CD14-positive monocyte (primary cell): ENCODE measurements around the gene AKR1C1. TPM values are rescaled to one million over a fixed set of nuclear protein-coding genes. Genes with fewer than 3 reads are reported as not detected.
"Not testable (repeated sequence)": the region's sequence is repeated elsewhere in the genome, so short reads cannot be mapped to it uniquely, and the experiment has no call there.

ENCODE experiments used
- DNase-seq, 3 donors: peaks; one replicate each; pipeline ENCODE4 v3.0.0-alpha.2; 2011 to 2022
- H2AFZ ChIP-seq: 2 replicates; pipeline ENCODE4 v1.6.0; 2012; ENCODE audit warnings: mild to moderate bottlenecking, low read depth, low read length, inconsistent platforms; ENCODE audit not compliant: insufficient read depth, poor library complexity, severe bottlenecking
- H3K27ac ChIP-seq, 2 donors: 1 replicate in 1 of 2; 2 replicates in 1 of 2; pipeline ENCODE4 v1.5.1; 2012 to 2013; ENCODE audit warnings: low read length in 2 of 2, control low read depth in 1 of 2, inconsistent platforms in 1 of 2, low read depth in 1 of 2, mild to moderate bottlenecking in 1 of 2
- H3K27me3 ChIP-seq, 2 donors: one replicate each; pipeline versions ENCODE4 v1.6.0 to v1.6.1; 2011 to 2013; ENCODE audit warnings: low read length in 2 of 2; ENCODE audit not compliant: control insufficient read depth in 2 of 2, insufficient read depth in 2 of 2
- H3K36me3 ChIP-seq, 2 donors: replicated peaks in 1 of 2; 1 replicate in 1 of 2; 2 replicates in 1 of 2; pipeline versions ENCODE4 v1.5.1 to v1.6.1; 2012 to 2013; ENCODE audit warnings: low read length in 2 of 2, control low read depth in 1 of 2, inconsistent platforms in 1 of 2, mild to moderate bottlenecking in 1 of 2; ENCODE audit not compliant: insufficient read depth in 2 of 2, control insufficient read depth in 1 of 2
- H3K4me1 ChIP-seq, 2 donors: 1 replicate in 1 of 2; 2 replicates in 1 of 2; pipeline versions ENCODE4 v1.5.1 to v1.6.1; 2012 to 2013; ENCODE audit warnings: low read length in 2 of 2, control low read depth in 1 of 2, inconsistent platforms in 1 of 2, mild to moderate bottlenecking in 1 of 2, moderate library complexity in 1 of 2; ENCODE audit not compliant: insufficient read depth in 2 of 2, control insufficient read depth in 1 of 2
- H3K4me2 ChIP-seq: replicated peaks from 2 replicates; pipeline ENCODE3; 2012; ENCODE audit warnings: low read length, moderate library complexity, mild to moderate bottlenecking; ENCODE audit not compliant: poor library complexity, severe bottlenecking; ENCODE audit errors: extremely low read depth
- H3K4me3 ChIP-seq, 3 experiments: fragments of 200-600 bp in 1 of 3; sonication (generic) in 1 of 3; replicated peaks in 1 of 3; 1 replicate in 2 of 3; 2 replicates in 1 of 3; pipeline ENCODE4 v1.5.1; 2011 to 2013; ENCODE audit warnings: low read length in 3 of 3, mild to moderate bottlenecking in 3 of 3, control low read depth in 2 of 3, low read depth in 2 of 3, inconsistent platforms in 1 of 3, moderate library complexity in 1 of 3
- H3K79me2 ChIP-seq: 2 replicates; pipeline ENCODE4 v1.6.0; 2012; ENCODE audit warnings: mild to moderate bottlenecking, control low read depth, inconsistent platforms, low read length, moderate library complexity; ENCODE audit not compliant: insufficient read depth
- H3K9ac ChIP-seq: 2 replicates; pipeline ENCODE4 v1.6.0; 2017; ENCODE audit warnings: low read length, mild to moderate bottlenecking; ENCODE audit not compliant: insufficient read depth, poor library complexity, severe bottlenecking
- H3K9me3 ChIP-seq, 2 donors: replicated peaks in 1 of 2; 1 replicate in 1 of 2; 2 replicates in 1 of 2; pipeline versions ENCODE4 v1.5.1 to v1.6.1; 2012 to 2013; ENCODE audit warnings: low read length in 2 of 2, control low read depth in 1 of 2; ENCODE audit not compliant: control insufficient read depth in 1 of 2, insufficient read depth in 1 of 2
- H4K20me1 ChIP-seq: 2 replicates; pipeline ENCODE4 v1.6.0; 2012; ENCODE audit warnings: mild to moderate bottlenecking, low read length, control low read depth, moderate library complexity; ENCODE audit not compliant: insufficient read depth
- H3K27ac Mint-ChIP-seq, 7 donors: one replicate each; pipeline ENCODE4 v1.8.0; 2020; ENCODE audit warnings: mild to moderate bottlenecking in 7 of 7, mixed read lengths in 7 of 7, moderate library complexity in 6 of 7, inconsistent platforms in 2 of 7
- H3K27me3 Mint-ChIP-seq, 3 donors: one replicate each; pipeline ENCODE4 v1.8.0; 2021 to 2022; ENCODE audit warnings: low read depth in 3 of 3, mild to moderate bottlenecking in 3 of 3, mixed read lengths in 3 of 3, moderate library complexity in 3 of 3, inconsistent platforms in 1 of 3
- H3K36me3 Mint-ChIP-seq, 2 donors: one replicate each; pipeline ENCODE4 v1.8.0; 2020; ENCODE audit warnings: mixed read lengths in 2 of 2, inconsistent platforms in 1 of 2, mild to moderate bottlenecking in 1 of 2
- H3K4me1 Mint-ChIP-seq: one replicate; pipeline ENCODE4 v1.8.0; 2020; ENCODE audit warnings: mild to moderate bottlenecking, mixed read lengths
- H3K4me3 Mint-ChIP-seq, 2 donors: one replicate each; pipeline ENCODE4 v1.8.0; 2020; ENCODE audit warnings: mild to moderate bottlenecking in 2 of 2, mixed read lengths in 2 of 2, moderate library complexity in 1 of 2
- H3K9me3 Mint-ChIP-seq, 7 donors: one replicate each; pipeline ENCODE4 v1.8.0; 2020 to 2022; ENCODE audit warnings: mixed read lengths in 7 of 7, mild to moderate bottlenecking in 6 of 7, moderate library complexity in 6 of 7, inconsistent platforms in 2 of 7
- WGBS: methylation state at CpG from one replicate; pipeline ENCODE4 v1.1.5; 2013; ENCODE audit warnings: missing lambda C conversion rate; ENCODE audit not compliant: insufficient coverage; 5-methylcytosine and 5-hydroxymethylcytosine counted together
- intact Hi-C, 2 donors: fragments of 100-400 bp; cut with micrococcal nuclease; formaldehyde crosslinking; loops; one replicate each; pipeline versions ENCODE4 v1.15.0 to v1.15.1; 2023
- polyA plus RNA-seq, 3 donors: library from polyadenylated mRNA; depleted of rRNA in 1 of 3; unstranded in 2 of 3; stranded (reverse) in 1 of 3; fragments of 300-500 nt in 2 of 3; fragments of >200 nt in 1 of 3; fragmentation: Illumina TruSeq in 2 of 3; gene quantifications; 1 replicate in 2 of 3; 2 replicates in 1 of 3; pipeline ENCODE4 v1.2.3, GENCODE V29; 2012 to 2021

The AKR1C1 gene
- polyA plus RNA-seq, 3 donors = 0.07 to 0.85 TPM; not detected in 1

- H3K27me3 ChIP-seq, H3K4me2 ChIP-seq, H3K4me1 ChIP-seq, H3K4me1 Mint-ChIP-seq, DNase-seq, H3K9ac ChIP-seq, H3K27ac Mint-ChIP-seq, H2AFZ ChIP-seq, H3K4me3 Mint-ChIP-seq, H3K27ac ChIP-seq, H3K27me3 Mint-ChIP-seq, intact Hi-C loops, H3K4me3 ChIP-seq, H4K20me1 ChIP-seq, H3K79me2 ChIP-seq, H3K9me3 ChIP-seq, H3K36me3 ChIP-seq, H3K36me3 Mint-ChIP-seq, H3K9me3 Mint-ChIP-seq: not testable (repeated sequence)
- no CpG with 5 or more reads among the region's 2 CpGs for WGBS
These were observed 7.1 kb downstream of the AKR1C1 start for GRCh38 chr10:4970362-4970761.

- H3K27ac ChIP-seq, H4K20me1 ChIP-seq, H3K9me3 ChIP-seq, H3K4me2 ChIP-seq, H3K9ac ChIP-seq, DNase-seq, H3K4me1 Mint-ChIP-seq, H3K4me3 ChIP-seq, H2AFZ ChIP-seq, H3K79me2 ChIP-seq, H3K27ac Mint-ChIP-seq, H3K36me3 ChIP-seq, H3K36me3 Mint-ChIP-seq, H3K9me3 Mint-ChIP-seq, H3K4me1 ChIP-seq, H3K4me3 Mint-ChIP-seq, intact Hi-C loops, H3K27me3 ChIP-seq, H3K27me3 Mint-ChIP-seq: not testable (repeated sequence)
- WGBS = no CpG with 5 or more reads among the region's 18 CpGs
These were observed 9.3 kb downstream of the AKR1C1 start for GRCh38 chr10:4972369-4973142.

- H3K4me2 ChIP-seq, H3K4me1 ChIP-seq, H3K9ac ChIP-seq, H3K9me3 Mint-ChIP-seq, H2AFZ ChIP-seq, H3K36me3 ChIP-seq, intact Hi-C loops, H3K27ac Mint-ChIP-seq, H3K79me2 ChIP-seq, H3K9me3 ChIP-seq, H3K36me3 Mint-ChIP-seq, H3K27ac ChIP-seq, H3K27me3 Mint-ChIP-seq, H3K4me3 Mint-ChIP-seq, H4K20me1 ChIP-seq, DNase-seq, H3K4me1 Mint-ChIP-seq, H3K4me3 ChIP-seq, H3K27me3 ChIP-seq: not testable (repeated sequence)
- WGBS = 83% methylated on average over 1 of the region's 1 CpG
These were observed 10.1 kb downstream of the AKR1C1 start for GRCh38 chr10:4973294-4973693.

- H3K27ac Mint-ChIP-seq, H3K9ac ChIP-seq, H3K4me3 Mint-ChIP-seq, H3K79me2 ChIP-seq, H3K27ac ChIP-seq, H3K4me2 ChIP-seq, DNase-seq, H3K27me3 Mint-ChIP-seq, H3K27me3 ChIP-seq, intact Hi-C loops, H2AFZ ChIP-seq, H3K4me3 ChIP-seq, H4K20me1 ChIP-seq, H3K9me3 ChIP-seq, H3K4me1 Mint-ChIP-seq, H3K36me3 Mint-ChIP-seq, H3K9me3 Mint-ChIP-seq, H3K4me1 ChIP-seq, H3K36me3 ChIP-seq: not testable (repeated sequence)
These were observed 11.2 kb downstream of the AKR1C1 start for GRCh38 chr10:4974400-4974799.
